ENCODE data around the gene RBP3.

RBP3 gene

DNA sequence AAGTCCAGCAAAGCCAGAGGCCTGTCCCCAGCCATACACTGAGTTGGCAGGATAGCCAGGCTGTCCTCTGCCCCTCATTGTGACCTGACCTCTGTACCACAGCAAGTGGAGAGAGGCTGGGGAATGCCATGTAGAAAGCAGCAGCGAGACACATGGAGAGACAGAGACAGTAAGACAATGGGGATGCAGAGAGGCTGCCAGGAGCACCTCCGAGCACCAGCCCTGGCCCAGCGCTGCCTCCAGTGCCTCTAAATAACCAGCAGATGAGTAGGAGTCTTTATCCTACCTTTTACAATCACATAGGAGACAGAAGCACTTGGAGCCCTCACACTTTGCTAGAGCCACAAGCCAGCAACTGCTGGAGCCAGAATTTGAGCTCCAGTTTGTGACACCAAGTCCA is 17.8 kb upstream of the RBP3 start:
- Histone ChIP-seq H3K4me3 (replicated peaks; ENCODE audit: low read depth, low read length) (no peak overlapping the region), H3K36me3 (ENCODE audit: control insufficient read depth, insufficient read depth, low read length) (no peaks in the 10 kb centered on the region), H3K27me3 (replicated peaks; ENCODE audit: control insufficient read depth, insufficient read depth, low read length) (no peaks in the 10 kb centered on the region)
- DNase-seq (ENCODE audit: extremely low read depth, insufficient read length): no peak
- TF ChIP-seq, protein P1, sequence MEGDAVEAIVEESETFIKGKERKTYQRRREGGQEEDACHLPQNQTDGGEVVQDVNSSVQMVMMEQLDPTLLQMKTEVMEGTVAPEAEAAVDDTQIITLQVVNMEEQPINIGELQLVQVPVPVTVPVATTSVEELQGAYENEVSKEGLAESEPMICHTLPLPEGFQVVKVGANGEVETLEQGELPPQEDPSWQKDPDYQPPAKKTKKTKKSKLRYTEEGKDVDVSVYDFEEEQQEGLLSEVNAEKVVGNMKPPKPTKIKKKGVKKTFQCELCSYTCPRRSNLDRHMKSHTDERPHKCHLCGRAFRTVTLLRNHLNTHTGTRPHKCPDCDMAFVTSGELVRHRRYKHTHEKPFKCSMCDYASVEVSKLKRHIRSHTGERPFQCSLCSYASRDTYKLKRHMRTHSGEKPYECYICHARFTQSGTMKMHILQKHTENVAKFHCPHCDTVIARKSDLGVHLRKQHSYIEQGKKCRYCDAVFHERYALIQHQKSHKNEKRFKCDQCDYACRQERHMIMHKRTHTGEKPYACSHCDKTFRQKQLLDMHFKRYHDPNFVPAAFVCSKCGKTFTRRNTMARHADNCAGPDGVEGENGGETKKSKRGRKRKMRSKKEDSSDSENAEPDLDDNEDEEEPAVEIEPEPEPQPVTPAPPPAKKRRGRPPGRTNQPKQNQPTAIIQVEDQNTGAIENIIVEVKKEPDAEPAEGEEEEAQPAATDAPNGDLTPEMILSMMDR (IDR thresholded peaks at IDR 0.05; ENCODE audit: insufficient read depth, low read length, poor library complexity, severe bottlenecking): no peak

DNA sequence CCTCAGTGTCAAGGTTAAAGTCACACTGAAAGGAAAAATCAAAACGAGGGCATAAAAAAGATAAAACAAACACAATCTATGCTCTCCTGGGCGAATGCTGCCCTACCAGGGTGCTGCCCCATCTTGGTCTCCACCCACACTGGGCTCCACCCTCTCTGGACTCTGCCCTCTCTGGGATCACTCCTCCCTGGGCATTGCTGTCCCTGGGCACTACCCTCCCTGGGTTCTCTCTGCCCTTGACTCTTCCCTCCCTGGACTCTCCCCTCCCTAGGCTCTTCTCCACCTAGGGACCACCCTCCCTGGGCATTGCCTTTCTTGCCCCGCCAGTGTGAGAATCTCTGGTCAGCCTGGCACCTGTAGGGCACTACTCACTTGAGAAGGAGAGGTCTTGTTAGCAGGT is 17.4 kb upstream of the RBP3 start:
- no peak for DNase-seq (ENCODE audit: extremely low read depth, insufficient read length)
- TF ChIP-seq, protein P1 (IDR thresholded peaks at IDR 0.05; ENCODE audit: insufficient read depth, low read length, poor library complexity, severe bottlenecking): no peak
- Histone ChIP-seq H3K36me3 (ENCODE audit: control insufficient read depth, insufficient read depth, low read length) (no peaks in the 10 kb centered on the region), H3K4me3 (replicated peaks; ENCODE audit: low read depth, low read length) (no peak overlapping the region), H3K27me3 (replicated peaks; ENCODE audit: control insufficient read depth, insufficient read depth, low read length) (peaks cover 1% of the 10 kb centered on the region; the same call in 1 of the 2 replicates)

DNA sequence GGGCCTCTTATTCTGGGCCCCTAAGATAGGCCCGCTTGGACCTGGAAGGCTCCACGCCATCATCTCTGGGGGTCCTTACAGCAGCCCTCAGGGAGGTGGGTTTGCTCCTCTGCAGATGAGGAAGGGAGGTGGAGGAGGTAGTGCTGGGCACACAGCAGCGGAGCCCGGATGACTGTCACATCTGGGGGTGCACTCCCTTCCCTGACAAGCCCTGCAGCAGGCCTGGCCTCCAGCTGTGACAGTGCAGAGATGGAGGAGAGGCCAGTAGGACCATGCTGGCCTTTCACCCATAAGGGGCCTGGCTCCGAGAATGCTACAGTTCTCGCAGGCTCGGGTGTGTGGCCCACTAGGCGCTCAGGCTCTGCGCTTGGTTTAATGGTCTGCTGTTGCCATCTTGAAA is 16.7 kb upstream of the RBP3 start:
- no peaks in the 10 kb centered on the region for H3K36me3 ChIP-seq (ENCODE audit: control insufficient read depth, insufficient read depth, low read length)
- DNase-seq (ENCODE audit: extremely low read depth, insufficient read length): no peak
- no peak overlapping the region for H3K4me3 ChIP-seq (replicated peaks; ENCODE audit: low read depth, low read length)
- H3K27me3 ChIP-seq (replicated peaks; ENCODE audit: control insufficient read depth, insufficient read depth, low read length): peaks cover 1% of the 10 kb centered on the region; the same call in 1 of the 2 replicates
- TF ChIP-seq, protein P1 (IDR thresholded peaks at IDR 0.05; ENCODE audit: insufficient read depth, low read length, poor library complexity, severe bottlenecking): no peak

DNA sequence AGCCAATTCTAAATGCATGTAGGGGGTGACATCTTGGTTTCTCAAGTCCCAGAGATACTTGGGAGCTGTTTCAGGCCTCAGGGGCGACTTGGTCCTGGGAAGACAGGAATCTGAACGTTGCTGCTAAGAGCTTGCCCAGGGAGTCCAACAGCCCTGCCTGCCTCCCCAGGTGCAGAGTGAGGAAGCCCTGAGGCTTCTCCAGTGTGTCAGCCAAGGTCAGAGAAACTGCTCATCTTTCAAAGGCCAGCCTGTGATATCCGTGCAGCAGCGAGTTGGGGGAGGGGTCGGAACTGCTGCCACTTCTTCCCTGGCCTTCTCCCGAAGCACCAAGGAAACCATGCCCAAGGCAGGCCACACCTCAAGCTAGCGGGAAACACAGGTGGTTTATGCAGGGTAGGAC is 16.2 kb upstream of the RBP3 start:
- TF ChIP-seq, protein P1 (IDR thresholded peaks at IDR 0.05; ENCODE audit: insufficient read depth, low read length, poor library complexity, severe bottlenecking): no peak
- no peaks in the 10 kb centered on the region for H3K36me3 ChIP-seq (ENCODE audit: control insufficient read depth, insufficient read depth, low read length)
- no peak overlapping the region for H3K4me3 ChIP-seq (replicated peaks; ENCODE audit: low read depth, low read length)
- no peak for DNase-seq (ENCODE audit: extremely low read depth, insufficient read length)
- peaks cover 1% of the 10 kb centered on the region; the same call in 1 of the 2 replicates for H3K27me3 ChIP-seq (replicated peaks; ENCODE audit: control insufficient read depth, insufficient read depth, low read length)

- peaks cover 1% of the 10 kb centered on the region; the same call in 1 of the 2 replicates for H3K27me3 ChIP-seq (replicated peaks; ENCODE audit: control insufficient read depth, insufficient read depth, low read length)
- no peak for DNase-seq (ENCODE audit: extremely low read depth, insufficient read length)
- H3K36me3 ChIP-seq (ENCODE audit: control insufficient read depth, insufficient read depth, low read length): no peaks in the 10 kb centered on the region
- TF ChIP-seq, protein P1 (IDR thresholded peaks at IDR 0.05; ENCODE audit: insufficient read depth, low read length, poor library complexity, severe bottlenecking): no peak
- no peak overlapping the region for H3K4me3 ChIP-seq (replicated peaks; ENCODE audit: low read depth, low read length)
These were observed 15.8 kb upstream of the RBP3 start for GRCh38 chr10:47332371-47332770.

DNA sequence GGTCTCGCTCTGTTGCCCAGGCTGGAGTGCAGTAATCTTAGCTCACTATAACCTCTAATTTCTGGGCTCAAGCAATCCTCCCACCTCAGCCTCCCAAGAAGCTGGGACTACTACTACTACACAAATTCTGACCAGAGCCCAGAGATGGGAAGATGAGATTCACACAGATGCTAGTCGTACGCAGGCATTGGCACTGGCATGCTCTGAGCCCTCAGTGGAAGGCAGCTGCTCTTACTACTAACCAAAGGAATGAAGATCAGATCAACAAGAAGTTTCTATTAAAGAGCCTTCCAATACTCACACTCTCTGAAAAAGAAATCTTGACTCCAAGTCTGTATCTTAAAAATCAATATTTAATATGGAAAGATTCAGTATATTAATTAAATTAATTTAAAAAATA is 15.2 kb upstream of the RBP3 start:
- H3K4me3 ChIP-seq (replicated peaks; ENCODE audit: low read depth, low read length): no peak overlapping the region
- H3K27me3 ChIP-seq (replicated peaks; ENCODE audit: control insufficient read depth, insufficient read depth, low read length): peaks cover 1% of the 10 kb centered on the region; the same call in 1 of the 2 replicates

More for the DNA sequence above, 15.2 kb upstream of the RBP3 start:
- TF ChIP-seq, protein P1 (IDR thresholded peaks at IDR 0.05; ENCODE audit: insufficient read depth, low read length, poor library complexity, severe bottlenecking): no peak
- H3K36me3 ChIP-seq (ENCODE audit: control insufficient read depth, insufficient read depth, low read length): no peaks in the 10 kb centered on the region
- no peak for DNase-seq (ENCODE audit: extremely low read depth, insufficient read length)
